ENCODE data around the gene ZNF668.

DNA sequence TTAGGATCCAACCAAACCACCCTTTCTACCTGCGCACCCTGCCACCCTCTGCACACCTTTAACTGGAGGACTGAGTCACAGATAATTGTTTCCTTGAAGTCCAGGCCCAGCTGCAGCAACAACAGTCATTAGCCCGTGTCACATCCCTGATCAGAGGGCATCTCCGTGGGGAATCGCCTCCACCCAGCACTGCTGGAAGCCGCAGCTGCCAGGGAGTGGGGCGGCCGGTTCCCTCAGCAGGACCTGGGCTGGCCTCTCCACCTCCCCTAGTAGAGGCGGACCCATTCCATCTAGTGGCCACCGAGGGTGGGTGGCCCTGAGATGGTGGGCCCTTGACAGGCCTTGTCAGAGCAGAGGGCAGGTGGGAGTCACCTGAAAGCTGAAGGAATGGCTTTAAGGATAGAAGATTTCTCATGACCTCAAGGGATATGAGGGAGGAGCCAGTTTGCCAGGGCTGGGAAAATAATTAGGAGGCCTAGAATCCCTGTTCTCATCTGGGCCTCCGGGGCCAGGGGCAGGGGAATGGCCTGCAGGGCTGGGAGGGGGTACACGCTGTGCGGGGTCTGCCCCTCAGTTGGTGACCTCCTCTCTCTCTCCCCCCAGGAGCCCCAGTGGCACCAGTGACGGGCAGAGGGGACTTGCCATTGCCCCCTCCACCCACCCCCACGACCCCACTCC lies 8.5 kb upstream of the ZNF668 start:
- TF ChIP-seq RAD21 (IDR thresholded peaks at IDR 0.05 in 1 of 2, conservative IDR thresholded peaks at IDR 0.05 in 1 of 2; ENCODE audit: low read depth in 2 of 2, low read length in 2 of 2) (no peak), EZH2 (IDR thresholded peaks at IDR 0.05; ENCODE audit: low read depth, low read length, severe bottlenecking) (no peak), RXRA (IDR thresholded peaks at IDR 0.05; ENCODE audit: insufficient read depth, low read depth, low read length) (no peak), SIX5 (IDR thresholded peaks at IDR 0.05; ENCODE audit: low read depth, low read length) (no peak), SP1 (IDR thresholded peaks at IDR 0.05; ENCODE audit: low read depth, low read length) (no peak), JUN (IDR thresholded peaks at IDR 0.05; ENCODE audit: low read depth, low read length) (no peak), POLR2A (IDR thresholded peaks at IDR 0.05; ENCODE audit: control extremely low read depth in 1 of 2, low read depth in 2 of 2, low read length in 2 of 2) (no peak), CEBPB (IDR thresholded peaks at IDR 0.05; ENCODE audit: low read depth, low read length) (no peak), PHF8 (conservative IDR thresholded peaks at IDR 0.05; ENCODE audit: low read depth, low read length) (no peak)
- TF ChIP-seq, protein P1, sequence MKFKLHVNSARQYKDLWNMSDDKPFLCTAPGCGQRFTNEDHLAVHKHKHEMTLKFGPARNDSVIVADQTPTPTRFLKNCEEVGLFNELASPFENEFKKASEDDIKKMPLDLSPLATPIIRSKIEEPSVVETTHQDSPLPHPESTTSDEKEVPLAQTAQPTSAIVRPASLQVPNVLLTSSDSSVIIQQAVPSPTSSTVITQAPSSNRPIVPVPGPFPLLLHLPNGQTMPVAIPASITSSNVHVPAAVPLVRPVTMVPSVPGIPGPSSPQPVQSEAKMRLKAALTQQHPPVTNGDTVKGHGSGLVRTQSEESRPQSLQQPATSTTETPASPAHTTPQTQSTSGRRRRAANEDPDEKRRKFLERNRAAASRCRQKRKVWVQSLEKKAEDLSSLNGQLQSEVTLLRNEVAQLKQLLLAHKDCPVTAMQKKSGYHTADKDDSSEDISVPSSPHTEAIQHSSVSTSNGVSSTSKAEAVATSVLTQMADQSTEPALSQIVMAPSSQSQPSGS (IDR thresholded peaks at IDR 0.05; ENCODE audit: low read length), result no peak
- TF ChIP-seq, protein P2, sequence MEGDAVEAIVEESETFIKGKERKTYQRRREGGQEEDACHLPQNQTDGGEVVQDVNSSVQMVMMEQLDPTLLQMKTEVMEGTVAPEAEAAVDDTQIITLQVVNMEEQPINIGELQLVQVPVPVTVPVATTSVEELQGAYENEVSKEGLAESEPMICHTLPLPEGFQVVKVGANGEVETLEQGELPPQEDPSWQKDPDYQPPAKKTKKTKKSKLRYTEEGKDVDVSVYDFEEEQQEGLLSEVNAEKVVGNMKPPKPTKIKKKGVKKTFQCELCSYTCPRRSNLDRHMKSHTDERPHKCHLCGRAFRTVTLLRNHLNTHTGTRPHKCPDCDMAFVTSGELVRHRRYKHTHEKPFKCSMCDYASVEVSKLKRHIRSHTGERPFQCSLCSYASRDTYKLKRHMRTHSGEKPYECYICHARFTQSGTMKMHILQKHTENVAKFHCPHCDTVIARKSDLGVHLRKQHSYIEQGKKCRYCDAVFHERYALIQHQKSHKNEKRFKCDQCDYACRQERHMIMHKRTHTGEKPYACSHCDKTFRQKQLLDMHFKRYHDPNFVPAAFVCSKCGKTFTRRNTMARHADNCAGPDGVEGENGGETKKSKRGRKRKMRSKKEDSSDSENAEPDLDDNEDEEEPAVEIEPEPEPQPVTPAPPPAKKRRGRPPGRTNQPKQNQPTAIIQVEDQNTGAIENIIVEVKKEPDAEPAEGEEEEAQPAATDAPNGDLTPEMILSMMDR (IDR thresholded peaks at IDR 0.05; ENCODE audit: control extremely low read depth in 1 of 3, insufficient read depth in 1 of 3, low read depth in 1 of 3, low read length in 3 of 3), result no peak
- TF ChIP-seq, protein P3, sequence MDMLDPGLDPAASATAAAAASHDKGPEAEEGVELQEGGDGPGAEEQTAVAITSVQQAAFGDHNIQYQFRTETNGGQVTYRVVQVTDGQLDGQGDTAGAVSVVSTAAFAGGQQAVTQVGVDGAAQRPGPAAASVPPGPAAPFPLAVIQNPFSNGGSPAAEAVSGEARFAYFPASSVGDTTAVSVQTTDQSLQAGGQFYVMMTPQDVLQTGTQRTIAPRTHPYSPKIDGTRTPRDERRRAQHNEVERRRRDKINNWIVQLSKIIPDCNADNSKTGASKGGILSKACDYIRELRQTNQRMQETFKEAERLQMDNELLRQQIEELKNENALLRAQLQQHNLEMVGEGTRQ (IDR thresholded peaks at IDR 0.05; ENCODE audit: low read length), result no peak
